Measurements from ENCODE around the gene OR4D2.

DNA sequence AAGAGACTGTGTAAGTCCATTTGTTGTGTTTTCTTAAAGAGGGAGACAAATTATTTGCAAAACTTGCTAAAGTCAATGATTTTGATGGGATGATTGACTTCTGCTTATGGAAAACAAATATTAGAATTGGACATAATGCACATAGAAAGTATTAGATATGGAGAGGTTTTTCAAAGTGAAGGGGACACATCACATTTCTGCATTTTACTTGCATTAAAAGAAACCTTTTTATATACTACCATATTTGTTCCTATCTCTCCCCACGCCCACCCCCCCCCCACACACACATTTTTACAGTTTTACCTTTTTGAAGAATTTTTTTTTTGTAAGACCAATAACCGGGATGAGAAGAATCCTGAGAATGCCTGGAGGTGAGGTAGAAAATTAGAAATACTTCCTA, 8.6 kb upstream of the OR4D2 start:
- TF ChIP-seq CTCF (IDR thresholded peaks at IDR 0.05), result no peak
- no peak for TF ChIP-seq POLR2A (IDR thresholded peaks at IDR 0.05)
